Measurements from ENCODE around the gene AKNA. TPM values are rescaled to one million over a fixed set of nuclear protein-coding genes. Genes with fewer than 3 reads are reported as not detected.

AKNA gene
- total RNA-seq, 1 experiment from 2014 or later, result 29.3 TPM

DNA sequence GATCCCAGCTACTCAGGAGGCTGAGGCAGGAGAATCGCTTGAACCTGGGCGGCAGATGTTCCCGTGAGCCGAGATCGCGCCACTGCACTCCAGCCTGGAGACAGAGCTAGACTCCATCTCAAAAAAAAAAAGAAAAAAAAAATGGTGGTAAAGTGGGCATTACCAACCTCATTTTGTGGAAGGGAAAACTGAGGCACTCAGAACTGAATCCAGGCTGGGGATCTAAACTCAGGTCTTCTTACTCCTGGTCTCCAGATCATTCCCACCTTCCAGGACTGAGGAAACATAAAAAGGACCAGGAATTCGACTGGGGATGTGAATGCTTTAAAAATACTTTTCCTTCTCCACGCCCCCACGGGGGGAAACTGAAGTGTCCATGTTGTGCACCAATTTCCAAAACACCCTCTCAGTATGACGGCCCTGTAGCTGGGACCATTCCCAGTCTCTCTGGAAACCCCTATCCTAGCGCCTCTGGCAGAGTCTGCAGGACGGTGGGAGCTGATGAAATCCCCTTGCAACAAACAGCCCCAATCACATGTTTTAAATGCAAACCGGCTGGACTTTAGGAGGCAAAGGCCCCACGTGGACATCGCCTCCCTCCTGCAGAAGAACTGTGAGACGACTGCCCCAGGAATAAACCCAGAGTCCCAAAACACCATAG, 8.9 kb upstream of the AKNA start:
- no peak for ATAC-seq
- peak; percentile 50 for DNase-seq (ENCODE audit: low spot score)
- CTCF ChIA-PET, result interaction anchor here (1.7 to 2.9 kb wide), 4 partner anchors 9 to 57 kb away, joined by 5 to 13 read pairs (median 8); partner anchors contain the start of gene AKNA
- Mint-ChIP-seq H3K4me3 (peak overlapping the region; percentile 93), H3K4me1 (peaks cover 36% of the 10 kb centered on the region), H3K36me3 (no peaks in the 10 kb centered on the region), H3K27me3 (ENCODE audit: low read depth) (no peaks in the 10 kb centered on the region), H3K27ac (no peak overlapping the region), H3K9me3 (no peaks in the 10 kb centered on the region)
- POLR2A ChIA-PET, result interaction anchor here (0.7 to 2.5 kb wide), 7 partner anchors 9 to 191 kb away, joined by 3 to 13 read pairs (median 5); partner anchors contain the start of genes AKNA and ATP6V1G1
- TF ChIP-seq CBFB (CRISPR knock-in tag; IDR thresholded peaks at IDR 0.05; ENCODE audit: low read depth) (no peak), FOXP1 (CRISPR knock-in tag; IDR thresholded peaks at IDR 0.05; ENCODE audit: borderline replicate concordance) (no peak), HMGXB4 (CRISPR knock-in tag; IDR thresholded peaks at IDR 0.05) (no peak), TEAD1 (CRISPR knock-in tag; IDR thresholded peaks at IDR 0.05) (no peak), FOXP4 (CRISPR knock-in tag; IDR thresholded peaks at IDR 0.05) (no peak), ZNF532 (CRISPR knock-in tag; IDR thresholded peaks at IDR 0.05; ENCODE audit: borderline replicate concordance) (no peak), USF1 (CRISPR knock-in tag; IDR thresholded peaks at IDR 0.05) (peak; percentile 81; the same call in 1 of the 2 replicates), ZNF423 (CRISPR knock-in tag; IDR thresholded peaks at IDR 0.05) (no peak), CREB1 (CRISPR knock-in tag; IDR thresholded peaks at IDR 0.05) (no peak), HMGA2 (CRISPR knock-in tag; IDR thresholded peaks at IDR 0.05) (no peak), IRF2 (CRISPR knock-in tag; IDR thresholded peaks at IDR 0.05; ENCODE audit: borderline replicate concordance, low read depth) (no peak), ZBTB21 (CRISPR knock-in tag; IDR thresholded peaks at IDR 0.05; ENCODE audit: borderline replicate concordance) (no peak), ZNF416 (CRISPR knock-in tag; IDR thresholded peaks at IDR 0.05) (no peak), TEAD4 (CRISPR knock-in tag; IDR thresholded peaks at IDR 0.05) (no peak), NR3C1 (CRISPR knock-in tag; conservative IDR thresholded peaks at IDR 0.05; ENCODE audit: low read depth) (no peak), JUN (CRISPR knock-in tag; IDR thresholded peaks at IDR 0.05) (no peak), ZNF232 (CRISPR knock-in tag; IDR thresholded peaks at IDR 0.05) (no peak), ATF6 (CRISPR knock-in tag; IDR thresholded peaks at IDR 0.05) (no peak)
- TF ChIP-seq, protein P1, sequence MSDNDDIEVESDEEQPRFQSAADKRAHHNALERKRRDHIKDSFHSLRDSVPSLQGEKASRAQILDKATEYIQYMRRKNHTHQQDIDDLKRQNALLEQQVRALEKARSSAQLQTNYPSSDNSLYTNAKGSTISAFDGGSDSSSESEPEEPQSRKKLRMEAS (CRISPR knock-in tag; IDR thresholded peaks at IDR 0.05), result peak; percentile 94
- TF ChIP-seq, protein P2, sequence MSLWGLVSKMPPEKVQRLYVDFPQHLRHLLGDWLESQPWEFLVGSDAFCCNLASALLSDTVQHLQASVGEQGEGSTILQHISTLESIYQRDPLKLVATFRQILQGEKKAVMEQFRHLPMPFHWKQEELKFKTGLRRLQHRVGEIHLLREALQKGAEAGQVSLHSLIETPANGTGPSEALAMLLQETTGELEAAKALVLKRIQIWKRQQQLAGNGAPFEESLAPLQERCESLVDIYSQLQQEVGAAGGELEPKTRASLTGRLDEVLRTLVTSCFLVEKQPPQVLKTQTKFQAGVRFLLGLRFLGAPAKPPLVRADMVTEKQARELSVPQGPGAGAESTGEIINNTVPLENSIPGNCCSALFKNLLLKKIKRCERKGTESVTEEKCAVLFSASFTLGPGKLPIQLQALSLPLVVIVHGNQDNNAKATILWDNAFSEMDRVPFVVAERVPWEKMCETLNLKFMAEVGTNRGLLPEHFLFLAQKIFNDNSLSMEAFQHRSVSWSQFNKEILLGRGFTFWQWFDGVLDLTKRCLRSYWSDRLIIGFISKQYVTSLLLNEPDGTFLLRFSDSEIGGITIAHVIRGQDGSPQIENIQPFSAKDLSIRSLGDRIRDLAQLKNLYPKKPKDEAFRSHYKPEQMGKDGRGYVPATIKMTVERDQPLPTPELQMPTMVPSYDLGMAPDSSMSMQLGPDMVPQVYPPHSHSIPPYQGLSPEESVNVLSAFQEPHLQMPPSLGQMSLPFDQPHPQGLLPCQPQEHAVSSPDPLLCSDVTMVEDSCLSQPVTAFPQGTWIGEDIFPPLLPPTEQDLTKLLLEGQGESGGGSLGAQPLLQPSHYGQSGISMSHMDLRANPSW (CRISPR knock-in tag; conservative IDR thresholded peaks at IDR 0.05; ENCODE audit: low read depth), result no peak
- TF ChIP-seq, protein P3, sequence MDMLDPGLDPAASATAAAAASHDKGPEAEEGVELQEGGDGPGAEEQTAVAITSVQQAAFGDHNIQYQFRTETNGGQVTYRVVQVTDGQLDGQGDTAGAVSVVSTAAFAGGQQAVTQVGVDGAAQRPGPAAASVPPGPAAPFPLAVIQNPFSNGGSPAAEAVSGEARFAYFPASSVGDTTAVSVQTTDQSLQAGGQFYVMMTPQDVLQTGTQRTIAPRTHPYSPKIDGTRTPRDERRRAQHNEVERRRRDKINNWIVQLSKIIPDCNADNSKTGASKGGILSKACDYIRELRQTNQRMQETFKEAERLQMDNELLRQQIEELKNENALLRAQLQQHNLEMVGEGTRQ (CRISPR knock-in tag; IDR thresholded peaks at IDR 0.05), result peak; percentile 51; the same call in 1 of the 2 replicates
